Astrocyte (in vitro differentiated cells and primary cell): ENCODE measurements around the gene FHIT. TPM values are rescaled to one million over a fixed set of nuclear protein-coding genes. Genes with fewer than 3 reads are reported as not detected.

Experiments used
- DNase-seq: peaks from one replicate; pipeline ENCODE4 v3.0.0-alpha.2; 2010; ENCODE audit warnings: low read depth
- FAIRE-seq: peaks from 2 replicates; lab custom pipeline; 2011; peaks lifted over from hg19 to GRCh38; lab: Jason Lieb, UNC
- H2AFZ ChIP-seq: 2 replicates; pipeline ENCODE4 v1.6.0; 2012; ENCODE audit warnings: low read depth, low read length, inconsistent platforms
- H3K27ac ChIP-seq: 2 replicates; pipeline ENCODE4 v1.5.1; 2011; ENCODE audit warnings: low read depth, low read length, inconsistent platforms
- H3K27me3 ChIP-seq: 2 replicates; pipeline ENCODE4 v1.6.0; 2011; ENCODE audit warnings: low read length, inconsistent platforms; ENCODE audit not compliant: insufficient read depth
- H3K36me3 ChIP-seq: 2 replicates; pipeline ENCODE4 v1.5.1; 2011; ENCODE audit warnings: low read length, inconsistent platforms; ENCODE audit not compliant: insufficient read depth
- H3K4me1 ChIP-seq: 2 replicates; pipeline ENCODE4 v1.5.1; 2011; ENCODE audit warnings: low read length, inconsistent platforms; ENCODE audit not compliant: insufficient read depth
- H3K4me2 ChIP-seq: 2 replicates; pipeline ENCODE4 v1.6.0; 2012; ENCODE audit warnings: low read length, inconsistent platforms
- H3K4me3 ChIP-seq: 2 replicates; pipeline ENCODE4 v1.5.1; 2011; ENCODE audit warnings: low read depth, mild to moderate bottlenecking, low read length, inconsistent platforms; ENCODE audit not compliant: insufficient read depth
- H3K79me2 ChIP-seq: 2 replicates; pipeline ENCODE4 v1.6.0; 2012; ENCODE audit warnings: mild to moderate bottlenecking, low read length, inconsistent platforms; ENCODE audit not compliant: insufficient read depth
- H3K9ac ChIP-seq: 2 replicates; pipeline ENCODE4 v1.6.0; 2012; ENCODE audit warnings: mild to moderate bottlenecking, low read length, inconsistent platforms
- H3K9me3 ChIP-seq: 2 replicates; pipeline ENCODE4 v1.5.1; 2012; ENCODE audit warnings: low read depth, mild to moderate bottlenecking, low read length, inconsistent platforms; ENCODE audit not compliant: insufficient read depth
- H4K20me1 ChIP-seq: 2 replicates; pipeline ENCODE4 v1.6.0; 2012; ENCODE audit warnings: low read length, inconsistent platforms; ENCODE audit not compliant: insufficient read depth
- H3K27ac Mint-ChIP-seq: one replicate; pipeline ENCODE4 v1.8.0; 2021; ENCODE audit warnings: mild to moderate bottlenecking, mixed read lengths; ENCODE audit not compliant: unreplicated experiment
- H3K27me3 Mint-ChIP-seq: one replicate; pipeline ENCODE4 v1.8.0; 2021; ENCODE audit warnings: low read depth, mixed read lengths; ENCODE audit not compliant: unreplicated experiment
- H3K36me3 Mint-ChIP-seq: one replicate; pipeline ENCODE4 v1.8.0; 2021; ENCODE audit warnings: low read depth, mixed read lengths; ENCODE audit not compliant: unreplicated experiment
- H3K4me1 Mint-ChIP-seq: one replicate; pipeline ENCODE4 v1.8.0; 2021; ENCODE audit warnings: low read depth, mixed read lengths; ENCODE audit not compliant: unreplicated experiment
- H3K4me3 Mint-ChIP-seq: one replicate; pipeline ENCODE4 v1.8.0; 2021; ENCODE audit warnings: mild to moderate bottlenecking, moderate library complexity, mixed read lengths; ENCODE audit not compliant: unreplicated experiment
- H3K9me3 Mint-ChIP-seq: one replicate; pipeline ENCODE4 v1.8.0; 2021; ENCODE audit warnings: mild to moderate bottlenecking, mixed read lengths; ENCODE audit not compliant: unreplicated experiment
- EZH2 ChIP-seq: IDR thresholded peaks from 2 replicates; pipeline ENCODE4 v1.6.1; 2012; ENCODE audit warnings: mild to moderate bottlenecking, low read length, inconsistent platforms; ENCODE audit not compliant: insufficient read depth
- total RNA-seq: library from RNA; stranded (reverse); gene quantifications from 2 replicates; pipeline ENCODE4 v1.2.1, GENCODE V29; 2021
- TF ChIP-seq, protein P1 (sequence below): IDR thresholded peaks from 2 replicates; pipeline ENCODE4 v1.5.1; 2011; ENCODE audit warnings: low read depth, mild to moderate bottlenecking, inconsistent platforms, low read length, moderate library complexity; ENCODE audit not compliant: insufficient read depth

Gene FHIT
- total RNA-seq, 1 donor from 2014 or later: 6.7 TPM

DNA sequence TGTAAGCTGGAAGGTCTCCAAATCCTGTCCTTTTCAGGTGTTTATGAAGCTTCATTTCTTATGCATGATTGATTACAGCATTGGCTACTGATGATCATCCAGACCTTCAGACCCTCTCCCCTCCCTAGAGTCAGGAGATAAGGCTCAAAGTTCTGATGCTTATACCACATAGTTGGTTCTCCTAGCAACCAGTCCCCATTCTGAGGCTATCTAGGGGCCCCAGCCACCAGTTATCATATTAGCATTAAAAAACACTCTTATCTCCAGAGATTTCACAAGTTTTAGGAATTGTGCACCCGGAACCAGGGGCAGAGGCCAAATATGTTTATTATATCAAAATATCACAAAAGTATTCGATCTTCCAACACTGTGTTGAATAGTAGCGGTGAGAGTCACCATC is 953.1 kb downstream of the FHIT start:
- Histone ChIP-seq H3K9me3 (no peaks in the 10 kb centered on the region), H3K27ac (no peak overlapping the region), H3K4me3 (no peak overlapping the region), H3K79me2 (no peaks in the 10 kb centered on the region), H3K4me1 (peaks cover 3% of the 10 kb centered on the region), H2AFZ (no peak overlapping the region), H3K36me3 (no peaks in the 10 kb centered on the region), H4K20me1 (no peaks in the 10 kb centered on the region), H3K4me2 (no peak overlapping the region), H3K27me3 (no peaks in the 10 kb centered on the region), H3K9ac (no peak overlapping the region)
- H3K27me3 Mint-ChIP-seq: no peaks in the 10 kb centered on the region
- no peak for DNase-seq
- no peak overlapping the region for H3K4me3 Mint-ChIP-seq
- no peaks in the 10 kb centered on the region for H3K36me3 Mint-ChIP-seq
- no peak for FAIRE-seq
- peaks cover 5% of the 10 kb centered on the region for H3K4me1 Mint-ChIP-seq
- H3K9me3 Mint-ChIP-seq: peaks cover 3% of the 10 kb centered on the region
- H3K27ac Mint-ChIP-seq: no peak overlapping the region
- no peak for TF ChIP-seq EZH2
- TF ChIP-seq, protein P1, sequence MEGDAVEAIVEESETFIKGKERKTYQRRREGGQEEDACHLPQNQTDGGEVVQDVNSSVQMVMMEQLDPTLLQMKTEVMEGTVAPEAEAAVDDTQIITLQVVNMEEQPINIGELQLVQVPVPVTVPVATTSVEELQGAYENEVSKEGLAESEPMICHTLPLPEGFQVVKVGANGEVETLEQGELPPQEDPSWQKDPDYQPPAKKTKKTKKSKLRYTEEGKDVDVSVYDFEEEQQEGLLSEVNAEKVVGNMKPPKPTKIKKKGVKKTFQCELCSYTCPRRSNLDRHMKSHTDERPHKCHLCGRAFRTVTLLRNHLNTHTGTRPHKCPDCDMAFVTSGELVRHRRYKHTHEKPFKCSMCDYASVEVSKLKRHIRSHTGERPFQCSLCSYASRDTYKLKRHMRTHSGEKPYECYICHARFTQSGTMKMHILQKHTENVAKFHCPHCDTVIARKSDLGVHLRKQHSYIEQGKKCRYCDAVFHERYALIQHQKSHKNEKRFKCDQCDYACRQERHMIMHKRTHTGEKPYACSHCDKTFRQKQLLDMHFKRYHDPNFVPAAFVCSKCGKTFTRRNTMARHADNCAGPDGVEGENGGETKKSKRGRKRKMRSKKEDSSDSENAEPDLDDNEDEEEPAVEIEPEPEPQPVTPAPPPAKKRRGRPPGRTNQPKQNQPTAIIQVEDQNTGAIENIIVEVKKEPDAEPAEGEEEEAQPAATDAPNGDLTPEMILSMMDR: no peak

DNA sequence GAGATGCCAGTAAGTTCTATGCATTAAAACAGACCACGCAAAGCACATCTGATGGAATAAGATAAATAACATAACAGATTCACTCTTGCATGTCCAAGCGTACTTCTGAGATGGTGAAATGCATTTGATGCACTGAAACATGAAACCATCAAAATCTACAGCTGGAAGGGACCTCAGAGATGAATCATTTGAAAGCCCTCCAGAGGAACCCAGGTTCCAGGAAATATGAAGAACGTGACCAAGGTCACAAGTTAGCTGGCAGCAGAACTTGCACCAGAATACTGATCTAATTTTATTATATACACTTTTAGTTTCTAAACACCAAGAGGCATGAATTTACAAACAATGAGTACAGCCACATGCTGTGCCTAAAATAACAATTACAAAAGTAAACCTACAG is 957.1 kb downstream of the FHIT start:
- no peak overlapping the region for H3K27ac Mint-ChIP-seq
- H3K4me2 ChIP-seq: no peak overlapping the region
- H3K27me3 ChIP-seq: no peaks in the 10 kb centered on the region
- no peak overlapping the region for H3K4me3 Mint-ChIP-seq
- no peak overlapping the region for H3K9ac ChIP-seq
- TF ChIP-seq, protein P1: no peak
- TF ChIP-seq EZH2: no peak
- FAIRE-seq (no peak), DNase-seq (peak; percentile 67)
- no peaks in the 10 kb centered on the region for H3K4me1 ChIP-seq
- H4K20me1 ChIP-seq: no peaks in the 10 kb centered on the region
- H3K36me3 ChIP-seq: no peaks in the 10 kb centered on the region
- peaks cover 3% of the 10 kb centered on the region for H3K9me3 Mint-ChIP-seq
- no peaks in the 10 kb centered on the region for H3K36me3 Mint-ChIP-seq
- H3K9me3 ChIP-seq: no peaks in the 10 kb centered on the region
- no peaks in the 10 kb centered on the region for H3K79me2 ChIP-seq
- H3K27me3 Mint-ChIP-seq: no peaks in the 10 kb centered on the region
- no peak overlapping the region for H3K27ac ChIP-seq
- no peak overlapping the region for H2AFZ ChIP-seq
- H3K4me3 ChIP-seq: no peak overlapping the region
- H3K4me1 Mint-ChIP-seq: peaks cover 3% of the 10 kb centered on the region

DNA sequence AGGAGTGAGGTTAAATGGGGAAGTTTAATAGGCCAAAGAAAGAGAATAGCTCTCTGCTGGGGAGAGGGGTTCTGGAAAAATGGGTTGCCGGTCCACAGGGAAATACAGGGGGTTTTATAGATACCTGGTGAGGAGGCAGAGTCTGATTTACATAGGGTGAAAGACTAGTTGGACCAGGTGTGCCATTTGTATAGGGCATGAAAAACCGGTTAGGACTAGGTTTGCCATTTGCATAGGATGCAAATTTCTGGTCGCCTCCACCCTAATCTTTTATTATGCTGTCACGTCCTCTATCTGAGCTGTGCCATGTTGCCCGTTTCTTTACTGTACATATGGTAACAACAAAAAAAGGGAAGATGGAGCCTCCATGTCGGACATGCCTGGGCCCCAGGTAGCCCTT is 960.1 kb downstream of the FHIT start:
- Histone ChIP-seq H3K79me2 (no peaks in the 10 kb centered on the region), H2AFZ (no peak overlapping the region), H3K27ac (no peak overlapping the region), H3K9ac (no peak overlapping the region), H3K4me3 (no peak overlapping the region), H3K36me3 (no peaks in the 10 kb centered on the region), H3K9me3 (no peaks in the 10 kb centered on the region), H3K4me1 (no peaks in the 10 kb centered on the region), H3K27me3 (no peaks in the 10 kb centered on the region), H4K20me1 (no peaks in the 10 kb centered on the region), H3K4me2 (no peak overlapping the region)
- TF ChIP-seq, protein P1: no peak
- TF ChIP-seq EZH2: no peak
- H3K9me3 Mint-ChIP-seq: no peaks in the 10 kb centered on the region
- H3K4me3 Mint-ChIP-seq: no peak overlapping the region
- H3K4me1 Mint-ChIP-seq: peaks cover 3% of the 10 kb centered on the region
- FAIRE-seq (no peak), DNase-seq (no peak)
- H3K27ac Mint-ChIP-seq: no peak overlapping the region
- no peaks in the 10 kb centered on the region for H3K36me3 Mint-ChIP-seq
- H3K27me3 Mint-ChIP-seq: no peaks in the 10 kb centered on the region
